ENCODE measurements around the gene DFFA.

DNA sequence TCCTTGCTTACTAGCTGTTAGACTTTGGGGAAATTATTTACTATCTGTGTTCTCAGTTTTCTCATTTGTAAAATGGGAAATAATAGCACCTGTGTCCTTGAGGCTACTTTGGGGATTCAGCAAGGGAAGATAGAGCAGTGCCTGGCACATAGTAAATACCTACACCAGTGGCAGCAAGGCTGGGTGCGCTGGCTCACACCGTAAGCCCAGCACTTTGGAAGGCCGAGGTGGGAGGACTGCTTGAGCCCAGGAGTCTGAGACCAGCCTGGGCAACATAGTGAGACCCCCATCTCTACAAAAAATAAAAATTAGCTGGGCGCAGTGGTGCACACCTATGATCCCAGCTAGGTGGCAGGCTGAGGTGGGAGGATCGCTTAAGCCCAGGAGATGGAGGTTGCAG lies 50.7 kb downstream of the DFFA start:
- TF ChIP-seq, protein P1, sequence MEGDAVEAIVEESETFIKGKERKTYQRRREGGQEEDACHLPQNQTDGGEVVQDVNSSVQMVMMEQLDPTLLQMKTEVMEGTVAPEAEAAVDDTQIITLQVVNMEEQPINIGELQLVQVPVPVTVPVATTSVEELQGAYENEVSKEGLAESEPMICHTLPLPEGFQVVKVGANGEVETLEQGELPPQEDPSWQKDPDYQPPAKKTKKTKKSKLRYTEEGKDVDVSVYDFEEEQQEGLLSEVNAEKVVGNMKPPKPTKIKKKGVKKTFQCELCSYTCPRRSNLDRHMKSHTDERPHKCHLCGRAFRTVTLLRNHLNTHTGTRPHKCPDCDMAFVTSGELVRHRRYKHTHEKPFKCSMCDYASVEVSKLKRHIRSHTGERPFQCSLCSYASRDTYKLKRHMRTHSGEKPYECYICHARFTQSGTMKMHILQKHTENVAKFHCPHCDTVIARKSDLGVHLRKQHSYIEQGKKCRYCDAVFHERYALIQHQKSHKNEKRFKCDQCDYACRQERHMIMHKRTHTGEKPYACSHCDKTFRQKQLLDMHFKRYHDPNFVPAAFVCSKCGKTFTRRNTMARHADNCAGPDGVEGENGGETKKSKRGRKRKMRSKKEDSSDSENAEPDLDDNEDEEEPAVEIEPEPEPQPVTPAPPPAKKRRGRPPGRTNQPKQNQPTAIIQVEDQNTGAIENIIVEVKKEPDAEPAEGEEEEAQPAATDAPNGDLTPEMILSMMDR (IDR thresholded peaks at IDR 0.05; ENCODE audit: borderline replicate concordance, extremely low read depth, low read length, poor library complexity, severe bottlenecking) = no peak
- TF ChIP-seq EZH2 (IDR thresholded peaks at IDR 0.05; ENCODE audit: borderline replicate concordance, low read depth, low read length, severe bottlenecking) = no peak

All from DND-41 (cell line).